ENCODE data around the gene D2HGDH.
A peak's percentile ranks its signal among the peaks of the same experiment; 100 is the strongest.

GRCh38 chr2:241701149-241701398 is 33.4 kb upstream of the D2HGDH start:
- TF ChIP-seq CTCF (IDR thresholded peaks at IDR 0.05) = peak in 4 of 6 experiments; percentile 38 to 53 (median 50)
- TF ChIP-seq POLR2A (IDR thresholded peaks at IDR 0.05) = no peak
